Breast epithelium (tissue), 3 donors: ENCODE results near the gene SLC35A2.

Experiments used
- POLR2A ChIP-seq: fragments of 450-650 bp; IDR thresholded peaks from one replicate; pipeline ENCODE4 v1.6.1; 2016; ENCODE audit warnings: antibody characterized with exemption, mild to moderate bottlenecking, moderate library complexity
- POLR2AphosphoS5 ChIP-seq, 3 donors: sonication (generic); formaldehyde crosslinking; IDR thresholded peaks; one replicate each; pipeline ENCODE4 v1.6.1; 2017; ENCODE audit warnings: antibody characterized with exemption in 3 of 3

- TF ChIP-seq POLR2A (no peak), POLR2AphosphoS5 (IDR thresholded peaks at IDR 0.05) (no peak)
These were observed 3.4 kb upstream of the SLC35A2 start for GRCh38 chrX:48914593-48915493.
